AG08395 (cell line): ENCODE data around the gene RELL1.
A peak's percentile ranks its signal among the peaks of the same experiment; 100 is the strongest.

Source experiments
- DNase-seq: peaks from one replicate; pipeline ENCODE4 v3.0.0; 2012; ENCODE audit warnings: mixed read lengths, low spot score

The RELL1 gene

DNA sequence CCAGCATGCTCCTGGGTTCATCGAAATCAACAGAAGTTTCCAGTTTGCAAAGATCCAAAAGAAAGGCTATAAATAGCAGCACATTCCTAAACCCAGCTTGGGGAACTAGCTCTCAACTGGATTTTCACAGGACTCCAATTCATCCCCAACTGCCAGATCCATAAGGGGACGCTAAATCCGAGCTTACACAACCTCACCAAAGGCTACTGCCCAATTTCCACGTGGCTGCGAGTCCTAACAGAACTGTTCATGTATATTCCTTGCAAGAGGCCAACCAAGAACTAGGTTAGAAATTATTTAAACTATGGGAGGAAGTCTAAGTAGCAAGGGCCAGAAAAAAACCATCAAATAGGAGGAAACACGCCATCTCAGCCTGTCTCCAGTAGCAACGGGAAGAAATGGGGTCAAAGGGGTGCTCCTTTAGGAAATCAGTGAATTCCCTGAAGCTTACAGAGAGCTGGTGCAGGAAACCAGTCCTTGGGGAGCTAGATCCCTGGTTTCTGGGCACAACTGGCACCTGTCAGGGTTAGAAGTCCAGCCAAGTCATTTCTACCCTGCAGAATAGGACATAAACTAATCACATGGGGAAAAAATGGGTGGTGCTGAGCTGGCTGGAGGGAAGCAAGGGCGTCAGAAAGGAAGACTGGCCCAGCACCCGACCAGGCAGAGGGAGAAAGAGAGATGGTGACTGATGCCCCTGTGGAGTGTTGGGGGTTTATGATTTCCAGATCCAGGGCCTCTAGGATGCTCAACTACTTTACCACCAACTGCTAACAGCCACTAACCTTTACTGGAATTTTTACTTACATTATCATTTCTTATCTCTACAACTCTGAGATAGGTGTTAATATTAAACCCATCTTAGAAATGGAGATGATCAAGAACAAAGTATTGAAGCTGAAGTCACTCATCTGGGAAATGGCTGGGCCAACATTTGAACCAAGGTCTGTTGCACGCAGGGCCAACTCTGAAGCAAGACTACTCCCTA is 20.5 kb downstream of the RELL1 start:
- no peak for DNase-seq

DNA sequence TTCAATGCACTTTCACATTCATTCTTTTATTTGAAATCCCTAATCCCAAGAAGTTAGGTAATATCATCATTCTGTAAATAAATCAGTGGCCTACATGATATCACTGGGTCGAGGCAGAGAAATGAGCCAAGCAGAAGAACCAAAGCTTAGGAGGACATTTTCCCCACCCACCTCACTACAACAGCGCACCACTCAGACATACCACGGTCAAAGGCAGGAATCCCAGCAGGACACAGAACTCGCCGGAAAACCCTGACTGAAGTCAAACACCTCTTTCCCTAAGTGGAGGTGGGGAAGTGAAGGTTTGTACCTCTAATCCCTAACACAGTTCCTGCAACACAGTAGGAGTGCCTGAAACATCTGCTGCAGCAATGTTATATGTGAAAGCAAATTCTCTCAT is 21.5 kb downstream of the RELL1 start:
- no peak for DNase-seq

DNA sequence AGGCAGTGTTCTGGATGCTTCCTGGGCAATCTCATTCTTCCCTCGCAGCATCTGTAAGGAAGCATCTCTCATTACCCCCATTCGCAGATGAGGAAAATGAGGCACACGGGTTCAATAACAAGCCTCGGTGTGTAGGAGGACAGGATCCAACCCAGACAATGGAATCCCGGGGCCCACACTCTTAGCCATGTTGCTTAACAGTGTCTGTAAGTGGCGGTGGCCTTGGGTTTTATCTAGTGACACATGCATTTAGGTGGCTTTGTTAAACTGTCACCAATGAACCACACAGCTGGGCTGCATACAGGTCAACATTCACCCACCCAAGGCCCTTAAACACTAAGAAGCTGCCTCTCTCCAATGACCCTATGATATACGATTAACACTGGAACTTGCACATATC is 22.6 kb downstream of the RELL1 start:
- no peak for DNase-seq

DNA sequence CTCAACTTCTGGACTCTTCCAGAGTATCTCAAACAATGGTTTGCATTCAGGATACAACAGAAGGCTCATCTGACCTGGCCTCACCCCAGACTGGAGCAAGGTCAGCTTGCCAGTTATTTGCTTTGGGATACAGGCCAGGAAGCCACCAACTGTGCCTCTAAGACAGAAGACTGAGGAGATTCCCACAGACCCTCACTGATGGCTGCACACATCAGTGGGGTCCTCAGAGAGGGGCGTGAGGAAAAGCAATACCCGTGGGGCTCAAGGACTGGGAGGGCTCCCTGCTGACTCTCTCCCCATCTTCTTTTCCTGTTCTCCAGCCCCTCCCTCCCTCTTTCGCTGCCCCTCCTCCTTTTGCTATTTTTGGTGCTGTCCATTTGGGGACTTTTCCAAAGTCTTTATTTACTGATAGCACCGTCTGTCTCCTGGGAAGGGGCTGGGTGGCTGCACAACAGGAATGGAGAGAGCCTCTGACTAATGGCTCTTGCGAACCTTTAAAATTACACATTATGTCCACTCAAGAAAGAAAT is 23.2 kb downstream of the RELL1 start:
- DNase-seq = no peak

DNA sequence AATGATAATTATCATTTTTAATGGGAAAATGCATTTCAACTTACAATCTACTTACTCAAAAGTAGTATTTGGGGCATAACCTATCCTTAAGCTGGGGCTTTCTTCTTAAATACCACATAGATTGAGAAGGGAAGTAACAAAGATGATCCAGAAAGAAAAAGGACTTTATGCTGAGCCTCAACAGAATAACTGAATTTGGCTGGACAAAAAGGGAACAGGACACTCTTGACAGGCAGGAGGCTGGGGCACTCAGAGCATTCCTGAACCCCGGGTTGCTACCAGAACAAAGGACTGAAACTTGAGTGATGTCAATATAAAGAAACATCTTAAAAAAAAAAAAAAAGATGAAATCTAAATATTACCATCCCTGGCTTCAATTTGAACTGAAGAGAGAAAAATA is 23.9 kb downstream of the RELL1 start:
- no peak for DNase-seq

DNA sequence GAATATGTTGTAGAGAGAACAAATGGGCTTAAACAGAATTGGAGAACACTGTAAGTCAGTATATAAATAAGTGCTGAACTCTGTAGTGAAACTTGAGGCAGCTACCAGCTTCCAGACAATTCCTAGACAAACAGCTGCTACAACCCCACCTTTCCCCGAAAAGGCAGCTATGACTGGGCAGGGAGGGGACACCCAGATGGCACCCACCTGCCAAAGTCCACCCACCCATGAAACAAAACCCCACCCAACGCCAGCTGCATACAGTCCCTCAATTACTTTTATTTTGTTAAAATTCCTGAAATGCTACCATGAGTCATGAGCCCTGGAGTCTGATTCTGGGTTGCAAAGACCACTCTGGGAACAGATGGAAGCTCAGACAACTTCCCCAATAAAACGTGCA is 24.4 kb downstream of the RELL1 start:
- peak; percentile 57 for DNase-seq

DNA sequence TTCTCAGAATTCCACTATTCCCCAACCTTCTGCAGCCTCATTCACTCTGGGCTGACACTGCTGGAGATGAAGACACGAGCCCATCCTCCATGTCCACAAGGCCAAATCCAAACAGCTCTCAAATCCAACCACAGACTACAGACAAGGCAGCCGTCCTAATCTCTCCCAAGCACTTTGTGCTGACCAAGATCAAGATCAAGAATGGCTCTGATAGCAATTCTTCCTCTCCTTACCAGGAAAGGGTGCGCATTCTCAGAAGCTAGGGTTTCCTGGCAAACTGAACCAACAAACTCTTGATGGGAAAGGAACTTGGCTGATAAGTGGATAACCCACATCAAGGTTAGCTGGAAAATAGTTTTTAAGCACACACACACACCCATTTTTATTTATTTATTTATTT is 26.5 kb downstream of the RELL1 start:
- no peak for DNase-seq

DNA sequence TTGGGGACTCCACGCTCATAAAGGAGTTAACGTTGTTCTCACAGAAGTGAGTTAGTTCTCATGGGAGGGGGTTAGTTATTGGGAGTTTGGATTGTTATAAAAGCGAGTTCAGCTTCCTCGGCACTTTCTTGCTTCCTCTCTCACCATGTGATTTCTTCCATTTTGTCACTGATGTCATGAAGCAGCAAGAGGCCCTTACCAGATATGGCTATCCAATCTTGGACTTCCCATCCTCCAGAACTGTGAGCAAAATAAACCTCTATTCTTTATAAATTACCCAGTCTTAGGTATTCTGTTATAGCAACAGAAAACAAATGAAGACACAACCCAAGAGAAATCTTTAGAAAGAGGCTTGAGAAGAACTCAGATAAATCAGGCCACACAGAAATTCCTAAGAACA is 29.5 kb downstream of the RELL1 start:
- DNase-seq = no peak

DNA sequence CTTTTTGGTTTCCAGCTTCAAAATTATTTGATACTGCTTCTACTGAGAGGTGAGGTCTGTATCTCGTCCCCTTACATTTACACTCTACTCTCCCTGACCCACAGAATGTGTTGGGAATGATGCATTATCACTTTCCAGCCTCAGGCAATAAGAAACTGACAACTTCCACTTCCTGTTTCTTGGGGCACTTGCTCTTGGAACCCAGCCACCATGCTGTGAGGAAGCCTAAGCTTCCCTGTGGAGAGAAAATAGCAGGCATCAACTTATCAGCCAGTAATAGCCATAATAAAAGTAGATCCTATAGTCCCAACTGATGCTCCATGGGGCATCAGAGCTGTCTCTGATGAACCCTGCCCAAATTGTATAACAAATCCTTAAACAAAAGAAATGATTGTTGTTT is 32.6 kb downstream of the RELL1 start:
- DNase-seq = no peak

DNA sequence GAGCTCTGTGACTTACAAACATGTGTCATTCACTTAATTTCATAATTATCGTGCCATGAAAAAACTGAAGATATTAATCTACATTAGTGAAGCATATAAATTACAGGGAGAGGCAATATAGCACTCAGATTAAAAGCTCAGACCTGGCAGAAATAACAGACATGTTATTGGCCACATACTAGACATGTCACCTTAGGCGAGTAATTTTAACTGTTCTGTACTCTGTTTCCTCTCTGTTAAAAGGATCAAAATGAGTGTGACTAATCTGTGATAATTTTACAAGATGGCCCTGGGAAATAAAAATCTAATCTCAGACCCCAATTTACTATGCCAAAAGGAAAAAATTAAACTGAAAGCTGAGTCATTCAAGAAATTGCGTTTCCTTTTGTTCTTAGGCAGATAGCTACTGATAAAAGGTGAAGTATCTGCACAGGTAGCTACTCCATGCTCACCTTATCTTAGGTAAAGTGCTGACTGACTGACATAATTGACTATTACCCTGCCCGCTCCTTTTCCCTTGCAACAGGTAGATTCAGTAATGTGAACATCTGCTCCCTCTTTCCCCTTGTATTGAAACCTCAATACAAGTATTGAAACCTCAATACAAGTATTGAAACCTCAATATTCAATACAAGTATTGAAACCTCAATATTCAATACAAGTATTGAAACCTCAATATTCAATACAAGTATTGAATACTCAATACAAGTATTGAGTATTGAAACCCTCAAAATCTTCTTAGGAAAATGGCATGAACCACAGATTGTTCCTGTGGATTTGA is 33.2 kb downstream of the RELL1 start:
- no peak for DNase-seq

DNA sequence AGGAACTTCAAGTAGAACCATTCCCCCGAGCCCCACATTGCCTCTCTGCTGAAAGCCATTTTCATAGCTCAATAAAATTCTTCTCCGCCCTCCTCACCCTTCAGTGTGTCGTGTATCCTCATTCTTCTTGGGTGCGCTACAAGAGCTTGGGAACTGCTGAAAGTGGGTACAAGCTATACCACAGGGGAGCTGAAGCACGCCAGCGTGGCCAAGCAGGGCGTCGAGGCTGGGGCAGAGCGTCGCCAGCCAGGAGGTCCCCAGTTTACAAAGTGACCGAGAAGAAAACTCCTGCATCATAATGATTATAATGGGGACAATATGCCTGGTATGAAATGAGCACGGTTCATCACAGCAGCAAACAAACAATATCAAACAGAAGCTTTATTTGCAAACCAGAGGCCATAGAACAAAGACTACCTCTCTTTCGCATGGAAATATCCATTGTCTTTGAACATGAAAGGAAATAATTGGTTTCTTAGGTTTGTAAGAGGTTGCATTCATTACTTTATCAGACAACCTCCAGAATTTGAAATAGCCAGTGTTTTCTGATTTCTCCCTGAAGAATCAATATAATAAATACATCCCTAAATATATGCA is 34.3 kb downstream of the RELL1 start:
- no peak for DNase-seq

DNA sequence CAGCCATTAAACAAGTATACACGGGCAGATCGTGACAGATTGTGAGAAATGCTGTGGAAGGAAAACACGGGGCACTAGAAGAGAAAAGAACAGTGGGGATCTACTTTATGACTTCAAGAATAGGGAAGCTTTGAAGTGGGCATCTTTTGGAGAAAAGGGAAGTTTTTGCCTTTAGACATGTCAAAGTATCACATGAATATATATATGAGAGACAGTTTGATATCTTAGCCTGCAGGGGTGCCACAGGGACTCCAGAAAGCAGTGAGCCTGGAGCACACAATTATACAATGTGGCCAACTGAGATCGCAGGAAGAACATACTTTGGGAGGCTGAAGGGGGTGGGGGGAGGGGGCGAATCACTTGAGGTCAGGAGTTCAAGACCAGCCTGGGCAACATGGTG is 35.7 kb downstream of the RELL1 start:
- no peak for DNase-seq

DNA sequence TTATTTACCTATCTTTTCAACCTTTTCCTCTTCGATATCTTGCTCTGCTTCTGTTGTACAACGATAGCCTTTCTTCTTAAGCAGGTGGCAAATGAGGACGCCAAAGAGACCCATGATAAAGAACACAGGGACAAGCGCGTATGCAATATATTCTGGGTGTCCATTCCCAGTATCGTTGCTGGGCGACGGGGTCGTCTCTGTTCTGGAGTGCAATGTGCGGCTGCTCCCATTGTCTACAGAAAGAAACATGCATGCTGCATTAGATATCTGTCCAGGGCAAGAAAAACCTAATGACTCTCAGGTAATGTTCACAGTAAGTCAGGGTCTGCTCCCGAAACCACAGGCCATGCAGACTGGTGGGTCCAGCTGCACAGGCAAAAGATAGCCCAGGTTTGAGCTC is 36.9 kb downstream of the RELL1 start:
- DNase-seq = no peak

DNA sequence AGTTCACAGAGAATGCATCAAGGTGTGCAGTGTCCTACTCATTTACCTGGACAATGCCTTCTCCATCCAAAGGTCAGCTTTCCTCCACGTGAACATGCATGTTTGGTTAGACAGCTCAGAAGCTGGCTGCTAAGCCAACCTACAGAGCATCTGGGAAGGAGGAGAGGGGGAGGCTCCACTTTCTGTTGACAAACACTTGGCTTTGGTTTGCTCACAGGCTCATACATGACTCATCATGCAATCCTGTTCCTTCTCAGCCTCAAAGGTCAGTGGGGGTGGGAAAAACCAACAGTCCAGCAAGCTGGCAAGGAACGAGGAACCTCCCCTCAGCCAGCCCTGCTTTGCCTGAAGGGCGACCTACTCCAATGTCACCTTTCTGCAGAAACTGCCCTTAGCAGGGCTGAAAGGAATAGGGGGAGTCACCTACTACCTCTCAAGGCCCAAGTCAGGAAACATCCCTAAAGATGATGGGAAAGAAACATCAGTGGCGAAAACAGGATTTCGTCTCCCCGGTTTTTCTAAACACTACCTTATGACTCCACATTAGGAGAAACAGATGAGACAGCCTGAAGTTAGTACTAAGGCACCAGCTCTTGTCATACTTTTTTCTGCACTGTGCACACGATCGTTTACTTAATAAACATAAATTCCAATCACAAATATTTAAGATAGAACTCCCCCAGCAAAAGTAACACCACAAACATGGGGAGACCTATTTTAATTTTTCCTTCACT is 37.9 kb downstream of the RELL1 start:
- DNase-seq = peak; percentile 94

DNA sequence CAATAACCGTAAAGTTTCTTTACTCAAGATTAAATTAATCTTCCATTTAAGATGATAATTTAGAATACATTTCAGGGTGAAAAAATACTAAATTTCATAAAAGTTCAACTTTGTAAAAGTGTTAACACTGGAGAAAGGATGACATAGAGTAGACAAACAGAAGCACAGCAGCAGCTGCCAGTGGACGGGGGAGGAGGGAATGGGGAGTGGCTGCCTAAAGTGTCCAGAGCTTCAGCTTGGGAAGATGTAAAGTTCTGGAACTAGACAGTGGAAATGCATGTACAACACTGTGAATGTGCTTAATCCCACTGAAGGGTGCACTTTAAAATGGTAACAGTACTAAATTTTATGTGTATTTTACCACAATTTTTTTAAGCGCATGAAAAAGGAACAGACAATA is 39.9 kb downstream of the RELL1 start:
- DNase-seq = no peak

DNA sequence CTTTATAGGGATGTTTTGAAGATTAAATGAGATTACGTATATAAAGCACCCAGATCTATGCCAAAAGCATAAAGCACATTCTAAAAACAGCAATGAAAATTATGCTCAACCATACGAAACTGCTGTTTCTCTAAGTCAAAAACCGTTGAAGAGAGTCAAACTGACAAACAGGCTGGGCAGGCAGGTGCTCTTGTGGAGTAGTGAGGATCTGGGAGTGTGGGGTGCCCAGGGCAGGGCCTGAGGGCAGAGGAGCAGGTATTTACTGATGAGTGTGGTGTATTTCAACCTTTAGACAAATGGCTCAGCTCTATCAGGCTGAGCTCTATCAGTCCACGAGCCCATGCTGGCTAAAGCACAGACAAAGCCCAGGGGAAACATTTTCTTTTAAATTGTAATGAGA is 40.4 kb downstream of the RELL1 start:
- DNase-seq = no peak

DNA sequence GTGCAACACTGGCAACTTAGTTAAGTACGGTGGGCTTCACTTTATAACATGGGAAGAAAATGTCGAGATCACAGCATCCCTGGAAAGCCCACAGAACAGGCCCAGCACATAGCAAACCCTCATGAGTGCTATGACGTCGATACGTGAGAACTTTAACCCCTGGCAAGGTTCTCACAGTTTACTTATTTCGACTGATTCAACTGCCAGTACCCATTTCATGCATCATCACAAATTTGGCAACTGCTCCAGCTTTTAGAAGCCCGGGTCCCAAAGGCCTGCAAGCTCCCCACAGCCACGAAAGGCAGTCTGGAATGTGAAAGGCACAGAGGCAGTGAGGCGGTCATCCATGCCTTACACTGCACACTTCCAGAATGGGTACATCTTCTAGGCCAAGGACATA is 41.2 kb downstream of the RELL1 start:
- DNase-seq = no peak

DNA sequence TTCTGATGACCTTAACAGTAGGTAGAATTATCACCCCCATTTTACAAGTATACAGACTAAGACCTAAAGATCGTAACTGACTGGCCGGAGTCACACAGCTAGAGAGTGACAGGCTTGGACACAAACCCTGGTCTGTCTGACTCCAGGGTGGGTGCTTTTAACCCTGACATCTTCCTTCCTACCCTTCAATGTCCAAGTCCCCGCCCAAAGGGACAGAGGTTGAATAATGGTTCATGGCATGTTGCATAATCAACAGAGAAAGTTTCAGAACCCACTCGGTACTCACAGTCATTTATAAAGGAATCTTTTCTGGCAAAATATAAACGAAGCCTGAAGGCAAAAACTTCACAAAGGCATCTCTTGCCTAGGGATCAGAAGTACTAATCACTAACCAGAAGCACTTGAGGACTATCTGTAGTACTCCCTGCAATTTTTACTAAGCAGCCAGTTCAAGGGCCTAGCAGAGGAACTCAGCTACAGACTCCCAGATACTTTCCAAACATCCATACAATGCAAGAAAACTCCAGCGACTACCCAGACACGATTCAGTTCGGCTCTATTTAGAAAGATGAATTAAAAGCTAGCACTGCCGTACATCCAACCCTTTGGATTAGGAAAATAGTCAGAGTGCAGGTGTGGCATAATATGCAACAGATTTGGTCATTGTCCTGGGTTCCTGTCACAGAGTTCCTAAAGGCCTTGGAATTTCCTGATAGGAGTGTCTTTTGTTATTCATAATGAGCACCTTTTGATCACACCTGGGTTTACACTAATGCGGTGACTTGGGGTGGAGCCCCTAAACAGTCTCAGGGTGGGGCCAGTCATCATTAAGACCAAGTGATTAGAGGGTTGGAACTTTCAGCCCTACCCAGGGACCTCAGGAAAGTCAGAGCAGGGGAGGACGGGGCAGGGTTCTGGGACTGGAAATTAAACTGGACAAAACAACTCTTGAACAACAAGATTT is 44.0 kb downstream of the RELL1 start:
- no peak for DNase-seq

DNA sequence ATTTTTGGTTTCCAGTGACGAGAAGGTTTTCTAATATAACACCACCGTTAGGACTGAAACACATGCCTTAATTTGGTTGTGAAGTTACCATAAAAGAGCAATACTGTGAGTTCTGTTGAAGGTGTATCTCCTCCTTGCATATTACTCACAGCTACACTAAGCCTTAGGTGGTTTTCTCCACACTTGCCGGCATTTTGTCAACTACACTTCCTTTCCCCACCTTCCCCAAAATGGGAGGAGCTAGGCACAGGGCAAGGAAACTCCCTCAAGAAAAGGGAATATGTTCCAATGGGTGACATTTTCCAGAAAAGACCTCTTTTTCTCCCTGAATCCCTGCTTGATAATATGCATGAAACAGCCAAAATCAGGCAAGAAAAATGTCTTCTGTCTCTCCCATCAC is 44.8 kb downstream of the RELL1 start:
- no peak for DNase-seq

DNA sequence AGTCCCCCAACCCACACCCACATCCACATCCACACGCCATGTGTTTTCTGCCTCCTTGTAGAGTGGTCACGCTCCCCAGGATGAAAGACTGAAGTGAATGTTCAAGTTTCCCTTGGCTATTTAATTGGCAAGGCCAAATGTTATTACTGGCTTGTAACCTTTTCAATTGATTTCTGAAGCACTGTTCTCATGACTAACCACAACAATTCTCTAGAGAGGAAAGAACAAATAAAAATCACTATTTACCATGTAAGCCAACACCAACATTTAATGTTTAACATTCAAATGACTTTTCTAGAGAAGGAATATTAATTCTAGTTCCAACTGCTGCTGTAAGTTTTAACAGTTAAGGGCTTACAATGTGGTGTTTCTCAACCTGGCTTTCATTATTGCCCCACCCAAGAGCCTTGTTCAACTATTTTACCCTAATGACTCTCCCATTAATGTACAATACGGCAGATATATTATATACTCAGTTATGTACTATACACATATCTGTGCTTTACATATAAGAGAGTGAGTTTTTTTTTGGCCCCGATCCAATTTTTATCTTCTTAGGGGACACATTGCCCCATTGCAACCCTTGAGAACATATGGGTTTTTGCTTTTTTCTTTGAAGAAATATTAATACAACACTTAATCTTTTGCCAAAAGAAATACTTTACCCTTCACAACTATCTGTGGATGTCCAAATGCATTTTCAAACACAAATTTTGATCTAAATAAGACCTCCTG is 46.5 kb downstream of the RELL1 start:
- DNase-seq = no peak
